Measurements from ENCODE around the gene SRBD1.

SRBD1 gene

DNA sequence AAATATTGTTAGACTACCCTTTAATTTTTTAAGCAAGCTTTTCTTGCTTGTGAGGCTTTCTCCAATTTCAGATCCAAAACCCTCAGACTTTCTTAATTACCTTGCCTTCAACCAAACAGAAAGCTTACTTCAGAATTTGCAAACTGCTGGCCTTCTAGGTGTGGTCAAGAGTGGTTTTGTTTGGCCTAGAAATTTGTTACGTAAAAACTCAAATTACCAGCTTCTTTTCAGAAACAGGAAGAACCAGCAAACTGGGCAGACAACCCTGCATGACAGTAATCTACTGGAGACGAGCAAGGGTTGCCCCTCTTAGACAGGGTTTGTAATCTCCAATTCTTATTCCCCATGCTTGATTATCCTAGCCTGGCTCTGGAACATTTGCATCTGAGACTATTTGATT, 27.1 kb downstream of the SRBD1 start:
- Histone ChIP-seq H3K27me3 (replicated peaks in 2 of 5; ENCODE audit: control insufficient read depth in 4 of 5, insufficient read depth in 5 of 5, low read length in 4 of 5) (no peaks in the 10 kb centered on the region), H3K9me3 (ENCODE audit: control extremely low read depth in 1 of 5, control insufficient read depth in 4 of 5, insufficient read depth in 2 of 5, low read depth in 1 of 5, low read length in 4 of 5) (no peaks in the 10 kb centered on the region), H3K4me3 (ENCODE audit: control insufficient read depth in 1 of 7, extremely low read depth in 1 of 7, insufficient read depth in 4 of 7, low read depth in 2 of 7, low read length in 6 of 7) (no peak overlapping the region), H3K4me1 (ENCODE audit: control extremely low read depth in 1 of 4, control insufficient read depth in 4 of 4, insufficient read depth in 4 of 4, low read length in 3 of 4) (peaks cover 0 to 15% (median 4%) of the 10 kb centered on the region in 4 experiments), H3K36me3 (ENCODE audit: control insufficient read depth in 4 of 4, insufficient read depth in 4 of 4, low read length in 3 of 4) (peaks cover 0 to 6% (median 4%) of the 10 kb centered on the region in 4 experiments), H3K27ac (ENCODE audit: insufficient read depth in 1 of 2, low read depth in 1 of 2, low read length in 2 of 2, poor library complexity in 1 of 2, severe bottlenecking in 2 of 2) (no peak overlapping the region)
- 83% methylated on average over 1 of the region's 2 CpGs for WGBS (ENCODE audit: insufficient coverage)
- ChIA-PET CTCF (interaction anchor here (1.0 to 2.9 kb wide), 12 partner anchors 9 to 609 kb away, joined by 3 to 9 read pairs (median 4); partner anchors contain the start of gene SRBD1), POLR2A (interaction anchor here (0.6 kb wide), 1 partner anchor 94 kb away, joined by 3 read pairs; no protein-coding TSS in a partner anchor)
- no peak for DNase-seq

DNA sequence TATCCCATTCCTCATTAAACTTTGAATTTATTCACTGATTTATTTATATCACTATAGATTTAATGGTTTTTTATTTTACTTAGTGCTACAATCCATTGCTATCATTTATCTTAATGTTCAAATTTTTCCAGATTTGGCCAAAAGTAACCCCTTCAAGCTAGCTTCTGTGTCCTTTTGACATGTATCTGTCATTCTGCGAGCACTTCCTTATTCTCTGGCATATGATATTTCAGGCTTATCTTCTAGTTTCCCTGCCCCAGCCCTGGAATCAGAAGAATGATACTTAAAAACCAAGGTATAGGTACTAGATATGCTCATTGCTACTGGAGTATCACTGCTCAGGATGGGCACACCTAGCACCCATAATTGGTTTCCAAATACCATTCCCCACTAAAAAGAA, 28.5 kb downstream of the SRBD1 start:
- H3K4me3 ChIP-seq (ENCODE audit: control insufficient read depth in 1 of 7, extremely low read depth in 1 of 7, insufficient read depth in 4 of 7, low read depth in 2 of 7, low read length in 6 of 7) = no peak overlapping the region
- WGBS (ENCODE audit: insufficient coverage) = 100% methylated on average over 1 of the region's 1 CpG
- no peak for DNase-seq
- H3K27me3 ChIP-seq (replicated peaks in 2 of 5; ENCODE audit: control insufficient read depth in 4 of 5, insufficient read depth in 5 of 5, low read length in 4 of 5) = no peaks in the 10 kb centered on the region
- H3K9me3 ChIP-seq (ENCODE audit: control extremely low read depth in 1 of 5, control insufficient read depth in 4 of 5, insufficient read depth in 2 of 5, low read depth in 1 of 5, low read length in 4 of 5) = no peaks in the 10 kb centered on the region
- ChIA-PET POLR2A (no interaction called here), CTCF (interaction anchor here (9.1 kb wide), 1 partner anchor 599 kb away, joined by 79 read pairs; no protein-coding TSS in a partner anchor)
- H3K36me3 ChIP-seq (ENCODE audit: control insufficient read depth in 4 of 4, insufficient read depth in 4 of 4, low read length in 3 of 4) = peaks cover 0 to 6% (median 5%) of the 10 kb centered on the region in 4 experiments
- no peak overlapping the region for H3K27ac ChIP-seq (ENCODE audit: insufficient read depth in 1 of 2, low read depth in 1 of 2, low read length in 2 of 2, poor library complexity in 1 of 2, severe bottlenecking in 2 of 2)
- peaks cover 0 to 11% (median 3%) of the 10 kb centered on the region in 4 experiments for H3K4me1 ChIP-seq (ENCODE audit: control extremely low read depth in 1 of 4, control insufficient read depth in 4 of 4, insufficient read depth in 4 of 4, low read length in 3 of 4)

DNA sequence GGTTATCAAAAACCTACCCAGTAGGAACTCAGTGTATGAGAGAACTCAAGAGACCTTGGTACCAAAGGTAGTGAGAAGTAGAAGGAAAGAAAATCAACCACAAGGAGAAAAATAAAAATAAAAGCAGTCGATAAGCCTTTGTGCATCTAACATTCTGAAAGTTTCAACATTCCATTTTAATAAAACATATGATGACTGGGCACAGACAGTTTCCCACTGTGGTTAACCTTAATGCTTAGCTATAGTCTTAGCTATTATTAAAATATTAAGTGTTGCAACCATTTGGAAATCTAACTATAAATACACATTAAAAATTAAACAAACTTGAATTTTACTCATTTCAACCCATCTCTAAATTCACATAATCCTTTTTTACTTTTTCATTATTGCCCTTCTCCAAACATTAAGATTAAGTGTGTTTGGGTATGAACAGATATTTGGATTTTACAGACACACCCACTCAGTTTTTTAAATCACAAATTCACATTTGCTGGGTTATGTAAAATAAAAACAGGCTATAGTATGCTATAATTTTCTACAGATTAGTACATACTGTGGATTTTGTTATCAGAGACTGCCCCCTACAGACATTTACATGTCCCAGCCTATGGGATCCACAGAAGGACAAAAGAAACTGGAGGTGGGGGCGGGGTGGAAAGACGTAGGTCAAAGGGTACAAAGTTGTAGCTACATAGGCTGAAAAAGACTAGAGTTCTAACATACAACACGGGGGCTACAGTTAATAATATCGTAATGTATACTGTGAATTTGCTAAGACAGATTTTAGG, 32.8 kb downstream of the SRBD1 start:
- H3K4me3 ChIP-seq (ENCODE audit: control insufficient read depth in 1 of 7, extremely low read depth in 1 of 7, insufficient read depth in 4 of 7, low read depth in 2 of 7, low read length in 6 of 7) = no peak overlapping the region
- no peak overlapping the region for H3K27ac ChIP-seq (ENCODE audit: insufficient read depth in 1 of 2, low read depth in 1 of 2, low read length in 2 of 2, poor library complexity in 1 of 2, severe bottlenecking in 2 of 2)
- peaks cover 0 to 8% (median 5%) of the 10 kb centered on the region in 4 experiments for H3K4me1 ChIP-seq (ENCODE audit: control extremely low read depth in 1 of 4, control insufficient read depth in 4 of 4, insufficient read depth in 4 of 4, low read length in 3 of 4)
- peak; percentile 75 to 80 (median 78) for DNase-seq
- peaks cover 0 to 17% (median 6%) of the 10 kb centered on the region in 4 experiments for H3K36me3 ChIP-seq (ENCODE audit: control insufficient read depth in 4 of 4, insufficient read depth in 4 of 4, low read length in 3 of 4)
- ChIA-PET POLR2A (no interaction called here), CTCF (interaction anchor here (0.6 to 9.1 kb wide), 17 partner anchors 8 to 620 kb away, joined by 3 to 79 read pairs (median 4); no protein-coding TSS in a partner anchor)
- 33% methylated on average over 2 of the region's 5 CpGs for WGBS (ENCODE audit: insufficient coverage)
- no peaks in the 10 kb centered on the region for H3K27me3 ChIP-seq (replicated peaks in 2 of 5; ENCODE audit: control insufficient read depth in 4 of 5, insufficient read depth in 5 of 5, low read length in 4 of 5)
- no peaks in the 10 kb centered on the region for H3K9me3 ChIP-seq (ENCODE audit: control extremely low read depth in 1 of 5, control insufficient read depth in 4 of 5, insufficient read depth in 2 of 5, low read depth in 1 of 5, low read length in 4 of 5)

DNA sequence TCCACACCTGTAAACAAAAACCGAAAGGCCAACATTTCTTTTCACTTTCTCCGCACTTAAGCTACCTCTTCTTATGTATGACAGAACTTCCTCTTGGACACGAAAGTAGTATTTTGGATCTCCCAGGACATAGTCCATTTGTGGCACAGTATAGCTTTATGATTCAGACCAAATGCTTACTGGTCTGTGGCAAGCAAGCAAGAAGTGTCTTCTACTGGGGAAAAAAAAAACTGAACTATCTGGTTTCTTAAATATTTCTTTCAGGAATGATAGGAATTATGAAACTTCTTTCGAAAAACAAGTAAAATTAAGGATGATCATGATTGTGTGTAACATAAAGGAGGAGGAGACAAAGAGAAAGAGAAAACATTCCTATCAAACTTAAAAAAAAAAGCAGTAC, 33.6 kb downstream of the SRBD1 start:
- ChIA-PET CTCF (interaction anchor here (0.6 to 9.1 kb wide), 13 partner anchors 8 to 619 kb away, joined by 3 to 79 read pairs (median 3); no protein-coding TSS in a partner anchor), POLR2A (interaction anchor here (1.4 kb wide), 1 partner anchor 10 kb away, joined by 5 read pairs; no protein-coding TSS in a partner anchor)
- WGBS (ENCODE audit: insufficient coverage) = 79% methylated on average over 3 of the region's 4 CpGs
- no peaks in the 10 kb centered on the region for H3K9me3 ChIP-seq (ENCODE audit: control extremely low read depth in 1 of 5, control insufficient read depth in 4 of 5, insufficient read depth in 2 of 5, low read depth in 1 of 5, low read length in 4 of 5)
- H3K4me3 ChIP-seq (ENCODE audit: control insufficient read depth in 1 of 7, extremely low read depth in 1 of 7, insufficient read depth in 4 of 7, low read depth in 2 of 7, low read length in 6 of 7) = no peak overlapping the region
- H3K36me3 ChIP-seq (ENCODE audit: control insufficient read depth in 4 of 4, insufficient read depth in 4 of 4, low read length in 3 of 4) = peaks cover 0 to 23% (median 8%) of the 10 kb centered on the region in 4 experiments
- peaks cover 0 to 12% (median 5%) of the 10 kb centered on the region in 4 experiments for H3K4me1 ChIP-seq (ENCODE audit: control extremely low read depth in 1 of 4, control insufficient read depth in 4 of 4, insufficient read depth in 4 of 4, low read length in 3 of 4)
- no peaks in the 10 kb centered on the region for H3K27me3 ChIP-seq (replicated peaks in 2 of 5; ENCODE audit: control insufficient read depth in 4 of 5, insufficient read depth in 5 of 5, low read length in 4 of 5)
- DNase-seq = no peak
- no peak overlapping the region for H3K27ac ChIP-seq (ENCODE audit: insufficient read depth in 1 of 2, low read depth in 1 of 2, low read length in 2 of 2, poor library complexity in 1 of 2, severe bottlenecking in 2 of 2)

DNA sequence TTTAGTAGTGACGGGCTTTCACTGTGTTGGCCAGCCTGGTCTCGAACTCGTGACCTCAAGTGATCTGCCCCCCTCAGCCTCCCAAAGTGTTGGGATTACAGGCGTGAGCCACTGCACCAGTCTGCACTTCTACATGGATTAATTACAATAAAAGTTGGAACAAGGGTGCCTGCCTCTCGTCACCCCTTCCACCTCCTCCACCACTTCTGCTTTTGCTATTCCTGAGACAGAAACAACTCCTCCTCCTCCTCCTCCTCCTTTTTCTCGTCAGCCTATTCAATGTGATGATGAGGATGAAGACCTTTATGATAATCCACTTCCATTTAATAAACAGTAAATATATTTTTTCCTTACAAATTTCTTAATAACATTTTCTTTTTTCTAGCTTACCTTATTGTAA, 35.2 kb downstream of the SRBD1 start:
- Histone ChIP-seq H3K4me3 (ENCODE audit: control insufficient read depth in 1 of 7, extremely low read depth in 1 of 7, insufficient read depth in 4 of 7, low read depth in 2 of 7, low read length in 6 of 7) (peak overlapping the region in 1 of 7 experiments; percentile 27), H3K27me3 (replicated peaks in 2 of 5; ENCODE audit: control insufficient read depth in 4 of 5, insufficient read depth in 5 of 5, low read length in 4 of 5) (no peaks in the 10 kb centered on the region), H3K9me3 (ENCODE audit: control extremely low read depth in 1 of 5, control insufficient read depth in 4 of 5, insufficient read depth in 2 of 5, low read depth in 1 of 5, low read length in 4 of 5) (no peaks in the 10 kb centered on the region), H3K36me3 (ENCODE audit: control insufficient read depth in 4 of 4, insufficient read depth in 4 of 4, low read length in 3 of 4) (peaks cover 0 to 19% (median 6%) of the 10 kb centered on the region in 4 experiments), H3K4me1 (ENCODE audit: control extremely low read depth in 1 of 4, control insufficient read depth in 4 of 4, insufficient read depth in 4 of 4, low read length in 3 of 4) (peaks cover 0 to 16% (median 6%) of the 10 kb centered on the region in 4 experiments), H3K27ac (ENCODE audit: insufficient read depth in 1 of 2, low read depth in 1 of 2, low read length in 2 of 2, poor library complexity in 1 of 2, severe bottlenecking in 2 of 2) (no peak overlapping the region)
- WGBS (ENCODE audit: insufficient coverage) = 96% methylated on average over 3 of the region's 6 CpGs
- CTCF ChIA-PET = interaction anchor here (1.0 to 9.1 kb wide), 4 partner anchors 81 to 626 kb away, joined by 3 to 79 read pairs (median 8); no protein-coding TSS in a partner anchor
- peak in 2 of 3 donors; percentile 51 to 61 for DNase-seq
- POLR2A ChIA-PET = interaction anchor here (0.5 to 1.4 kb wide), 2 partner anchors 8 to 11 kb away, joined by 5 read pairs; no protein-coding TSS in a partner anchor

DNA sequence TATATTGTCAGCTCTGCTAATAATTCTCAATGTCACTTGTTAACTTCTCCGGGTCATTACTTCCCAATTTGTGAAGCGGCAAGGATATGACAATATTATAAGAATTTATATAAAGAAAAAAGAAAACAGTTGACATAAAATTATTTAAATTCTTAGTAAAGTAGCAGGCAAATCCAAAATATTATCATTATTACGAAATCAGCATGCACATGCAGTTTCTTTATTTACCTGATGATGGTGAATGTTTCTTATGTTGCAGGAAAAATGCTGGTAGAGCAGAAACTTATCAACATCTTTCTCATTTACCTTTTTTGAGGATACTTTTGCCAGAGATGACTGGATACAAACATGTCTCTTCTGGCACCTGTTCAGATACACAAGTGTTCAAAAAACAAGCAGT, 38.1 kb downstream of the SRBD1 start:
- H3K4me1 ChIP-seq (ENCODE audit: control extremely low read depth in 1 of 4, control insufficient read depth in 4 of 4, insufficient read depth in 4 of 4, low read length in 3 of 4) = peaks cover 10 to 24% (median 15%) of the 10 kb centered on the region in 4 experiments
- POLR2A ChIA-PET = no interaction called here
- WGBS (ENCODE audit: insufficient coverage) = no CpG with 5 or more reads among the region's 3 CpGs
- no peaks in the 10 kb centered on the region for H3K9me3 ChIP-seq (ENCODE audit: control extremely low read depth in 1 of 5, control insufficient read depth in 4 of 5, insufficient read depth in 2 of 5, low read depth in 1 of 5, low read length in 4 of 5)
- peaks cover 0 to 23% (median 6%) of the 10 kb centered on the region in 4 experiments for H3K36me3 ChIP-seq (ENCODE audit: control insufficient read depth in 4 of 4, insufficient read depth in 4 of 4, low read length in 3 of 4)
- DNase-seq = no peak
- no peak overlapping the region for H3K4me3 ChIP-seq (ENCODE audit: control insufficient read depth in 1 of 7, extremely low read depth in 1 of 7, insufficient read depth in 4 of 7, low read depth in 2 of 7, low read length in 6 of 7)
- CTCF ChIA-PET = interaction anchor here (0.8 kb wide), 1 partner anchor 23 kb away, joined by 3 read pairs; no protein-coding TSS in a partner anchor
- no peaks in the 10 kb centered on the region for H3K27me3 ChIP-seq (replicated peaks in 2 of 5; ENCODE audit: control insufficient read depth in 4 of 5, insufficient read depth in 5 of 5, low read length in 4 of 5)
- H3K27ac ChIP-seq (ENCODE audit: insufficient read depth in 1 of 2, low read depth in 1 of 2, low read length in 2 of 2, poor library complexity in 1 of 2, severe bottlenecking in 2 of 2) = no peak overlapping the region

All from common myeloid progenitor, CD34-positive (primary cell).